SHP77 (cell line): ENCODE measurements around the gene MMP15.

Experiments
- DNase-seq, 2 experiments: peaks; one replicate each; lab custom pipeline; 2025; lab: John Stamatoyannopoulos, UW

The MMP15 gene

GRCh38 chr16:58019866-58020538 lies 5.6 kb upstream of the MMP15 start:
- DNase-seq = no peak

- DNase-seq = peak in 1 of 2 experiments; percentile 28
Observed at GRCh38 chr16:58020628-58021521, 4.7 kb upstream of the MMP15 start.

DNA sequence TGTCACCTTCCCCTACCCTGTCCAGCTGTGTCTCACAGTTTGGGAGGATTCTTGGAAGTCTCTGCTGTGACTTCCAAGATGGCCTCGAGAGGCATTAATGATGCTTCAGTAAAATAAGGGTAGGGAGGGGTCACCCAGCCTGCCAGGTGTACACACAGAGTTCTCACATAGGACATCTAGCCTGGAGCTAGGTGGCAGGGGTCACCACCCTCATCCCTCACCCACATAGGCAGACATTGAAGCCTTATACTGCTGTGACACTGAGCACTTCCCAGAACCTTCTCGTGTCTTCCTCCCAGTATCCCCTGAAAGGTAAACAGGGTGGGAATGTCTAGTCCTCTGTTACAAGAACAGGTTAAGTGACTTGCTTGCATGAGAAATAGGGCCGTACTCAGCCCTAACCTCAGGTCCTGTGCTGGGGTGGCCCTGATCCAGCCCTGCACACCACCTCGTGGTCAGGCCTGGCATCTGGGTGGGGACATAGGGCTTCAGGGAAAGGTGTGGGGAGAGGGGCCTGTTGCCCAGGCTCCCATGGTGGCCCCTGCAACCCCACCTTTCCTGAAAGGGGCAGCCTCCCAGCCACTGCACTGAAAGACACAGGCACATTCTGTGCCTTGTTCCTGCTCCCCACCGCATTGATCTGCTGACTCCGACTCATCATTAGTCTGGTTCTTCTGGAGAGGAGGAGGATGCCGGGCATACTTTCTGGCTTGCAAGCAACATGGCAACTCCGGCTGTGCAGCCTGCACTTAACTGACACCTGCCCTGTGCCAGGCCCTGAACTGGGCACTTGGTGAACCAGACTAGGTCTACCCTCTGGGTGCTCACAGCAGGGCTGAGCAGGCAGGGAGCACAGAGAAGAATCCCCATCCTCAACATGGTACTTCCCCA lies 3.6 kb upstream of the MMP15 start:
- no peak for DNase-seq

GRCh38 chr16:58022601-58023371 lies 2.8 kb upstream of the MMP15 start:
- DNase-seq = peak; percentile 34 to 56

- DNase-seq = no peak
Observed at GRCh38 chr16:58024486-58025350, 836 bp upstream of the MMP15 start.

GRCh38 chr16:58026139-58026704 lies 668 bp downstream of the MMP15 start:
- no peak for DNase-seq

DNA sequence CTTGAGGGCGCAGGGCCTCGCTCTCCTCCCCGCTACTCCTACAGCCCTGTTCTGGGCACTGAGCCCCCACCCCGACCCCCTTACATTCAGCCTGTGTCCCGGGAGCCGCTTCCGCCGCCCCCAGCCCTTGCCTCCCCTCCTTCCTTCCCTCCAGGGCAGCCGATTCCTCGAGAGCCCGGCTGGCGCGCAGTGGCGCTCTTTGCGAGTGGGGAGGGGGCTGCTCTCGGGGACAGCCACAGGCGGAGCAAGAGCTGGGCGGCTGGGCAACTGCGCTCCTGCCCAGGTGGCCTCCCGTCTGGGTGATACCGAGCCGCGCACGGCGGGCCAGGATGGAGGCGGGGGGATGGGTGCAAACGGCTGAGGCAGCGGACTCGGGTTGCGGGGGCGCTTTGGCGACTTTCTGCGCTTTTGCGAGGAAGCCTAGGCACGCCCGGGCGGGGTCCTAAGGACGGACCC lies 1.2 kb downstream of the MMP15 start:
- no peak for DNase-seq

DNA sequence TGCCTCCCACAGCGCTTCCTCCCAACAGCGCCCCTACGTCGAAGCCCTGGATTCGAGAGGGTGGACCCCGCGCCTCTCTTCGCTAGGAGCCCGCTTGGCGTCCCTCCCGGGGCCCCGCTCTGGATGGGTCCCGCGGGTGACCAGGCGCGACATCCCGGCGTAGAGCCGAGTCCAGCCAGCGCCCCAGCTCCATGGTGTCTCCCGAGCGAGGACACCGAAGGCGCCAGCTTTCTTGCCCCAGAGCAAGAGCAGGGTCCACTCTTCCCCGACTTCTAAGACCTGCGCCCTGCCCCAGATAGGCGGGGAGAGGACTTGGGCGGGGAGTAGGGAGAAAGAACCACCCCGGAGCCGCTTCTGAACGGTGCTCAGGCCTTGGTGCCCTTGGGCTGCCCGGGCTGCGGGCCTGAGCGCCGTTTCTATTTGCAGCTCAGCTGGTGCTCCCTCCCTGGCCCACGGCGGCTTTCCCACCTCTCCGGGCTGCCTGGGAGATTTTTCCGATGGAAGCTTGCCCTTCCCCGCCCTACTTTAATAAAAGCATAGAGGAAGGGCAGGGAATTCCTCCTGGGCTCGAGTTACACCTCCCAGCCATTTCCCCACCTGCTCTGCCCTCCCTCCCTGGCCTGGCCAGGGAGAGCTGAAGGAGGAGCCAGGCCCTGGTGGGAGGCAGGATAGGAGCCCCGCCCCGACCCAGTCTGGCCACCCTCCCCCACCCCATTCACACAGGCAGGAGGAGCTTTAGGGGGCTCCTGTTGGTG lies 1.8 kb downstream of the MMP15 start:
- DNase-seq = no peak

- no peak for DNase-seq
Observed at GRCh38 chr16:58027916-58028455, 2.4 kb downstream of the MMP15 start.

DNA sequence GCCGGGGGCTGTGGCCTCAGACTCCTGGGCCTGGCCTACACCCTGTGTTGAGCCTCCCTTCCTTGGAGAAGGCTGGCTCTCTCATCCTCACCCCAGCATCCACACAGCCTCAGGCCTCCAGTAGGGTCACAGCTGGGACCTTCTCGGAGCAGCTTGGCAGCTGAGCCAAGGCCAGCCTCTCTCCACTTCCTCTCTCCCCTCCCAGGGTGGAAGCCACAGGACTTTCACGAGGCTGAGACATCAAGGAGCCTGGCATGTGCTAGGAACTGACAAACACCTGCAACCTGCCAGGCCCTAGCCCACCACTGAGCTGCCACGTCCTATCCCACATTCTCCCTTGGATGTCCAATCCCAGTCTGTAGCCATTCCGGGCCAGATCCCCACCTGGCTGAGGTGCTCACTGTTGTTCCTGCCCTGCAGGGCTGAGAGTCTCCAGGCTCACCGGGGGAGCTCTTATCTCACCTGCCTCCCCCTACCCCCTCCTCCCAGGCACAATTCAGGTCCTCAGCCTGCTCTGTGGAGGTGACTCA lies 3.1 kb downstream of the MMP15 start:
- no peak for DNase-seq

- no peak for DNase-seq
Observed at GRCh38 chr16:58029410-58029809, 3.9 kb downstream of the MMP15 start.

GRCh38 chr16:58030136-58030840 lies 4.7 kb downstream of the MMP15 start:
- DNase-seq = no peak

DNA sequence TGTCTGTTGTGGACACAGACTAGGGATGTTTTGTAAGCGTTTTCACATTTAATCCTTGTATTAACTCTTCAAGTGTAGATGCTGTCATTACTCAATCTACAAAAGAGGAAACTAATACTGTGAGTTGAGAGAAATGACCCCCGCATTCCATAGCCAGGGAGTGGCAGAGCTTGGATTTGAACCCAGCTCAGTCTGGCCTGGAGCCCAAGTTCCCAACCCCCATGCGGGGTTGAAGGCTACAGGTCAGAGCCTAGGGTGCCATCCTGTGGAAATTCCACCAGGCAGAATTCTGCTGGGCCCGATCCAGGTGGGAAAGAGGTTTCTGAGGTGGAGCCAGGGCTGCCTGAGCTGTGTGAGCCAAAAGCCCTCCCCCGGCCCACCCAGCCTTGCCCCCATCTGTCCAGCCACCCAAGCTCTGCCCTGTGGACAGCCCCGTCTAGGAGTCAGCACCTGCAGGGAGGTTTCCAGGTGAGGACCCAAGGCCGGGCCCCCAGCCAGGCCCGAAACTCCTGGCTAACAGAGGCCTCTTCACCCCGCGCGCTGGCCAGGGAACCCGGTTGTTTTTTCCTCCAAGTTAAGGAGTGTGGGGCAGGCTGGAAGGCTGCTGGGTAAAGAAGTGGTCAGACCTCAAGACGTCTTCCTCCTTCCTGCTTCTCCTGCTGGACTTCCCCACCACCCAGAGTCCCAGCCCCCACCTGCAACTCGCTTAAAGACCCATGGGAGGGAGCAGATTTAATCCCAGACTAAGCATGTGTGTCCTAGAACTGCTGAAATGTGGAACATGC lies 5.7 kb downstream of the MMP15 start:
- DNase-seq = no peak

DNA sequence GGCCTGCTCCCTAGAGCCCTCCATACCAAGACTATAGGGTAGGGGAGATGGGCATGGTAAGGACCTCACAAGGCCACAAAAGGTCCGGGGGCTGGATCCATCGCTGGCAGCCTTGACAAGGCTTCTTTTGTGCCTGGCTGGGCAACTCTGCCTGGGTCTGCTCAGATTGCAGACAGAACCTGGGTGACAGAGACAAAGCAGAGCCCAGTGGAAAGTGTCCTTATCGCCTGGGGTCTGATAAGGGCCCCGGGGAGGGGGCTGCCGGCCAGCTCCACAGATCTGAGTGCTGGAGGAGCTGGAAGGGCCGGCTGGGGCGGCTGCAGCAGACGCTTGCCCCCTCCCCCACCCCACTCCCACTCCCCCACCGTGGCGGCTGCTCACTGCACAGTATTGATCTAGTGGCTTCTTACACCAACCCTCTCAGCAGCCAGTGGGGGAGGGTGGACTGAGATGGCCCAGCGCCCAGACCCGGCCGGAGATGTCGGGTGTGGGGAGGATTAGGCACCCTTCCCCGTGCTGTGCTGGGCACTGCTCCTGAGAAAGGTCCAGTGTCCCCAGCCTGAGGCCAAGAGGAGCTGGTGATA lies 7.2 kb downstream of the MMP15 start:
- no peak for DNase-seq

DNA sequence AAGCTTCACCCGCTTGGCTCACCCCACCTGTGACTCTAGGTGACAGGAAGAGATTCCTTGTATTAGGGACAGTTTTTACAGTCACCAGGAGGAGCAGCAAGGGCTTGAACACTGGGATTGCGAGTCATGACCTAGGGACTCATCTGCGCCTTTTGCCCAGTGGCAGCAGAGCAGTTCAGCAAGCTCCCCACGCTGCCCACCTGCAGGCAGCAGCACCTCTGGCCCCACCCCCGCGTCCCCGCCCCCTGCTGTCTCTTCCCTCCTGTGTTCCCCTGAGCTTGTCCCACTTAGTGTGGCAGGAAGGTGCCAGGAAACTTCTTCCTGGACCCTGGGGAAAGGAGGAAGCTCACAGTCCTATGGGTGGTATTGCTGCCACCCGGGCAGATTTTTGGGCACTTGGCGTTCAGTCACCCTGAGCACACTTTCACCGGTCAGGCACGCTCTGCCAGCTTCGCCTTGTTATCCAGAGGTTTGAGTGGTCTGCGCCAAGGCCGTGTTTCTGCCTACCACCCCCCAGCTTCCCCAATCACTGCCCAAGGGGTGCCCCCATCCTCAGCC lies 8.7 kb downstream of the MMP15 start:
- no peak for DNase-seq

GRCh38 chr16:58034774-58035173 lies 9.2 kb downstream of the MMP15 start:
- DNase-seq = no peak
